Fibroblast of skin of left quadriceps (primary cell): ENCODE measurements around the gene LMF2.
A peak's percentile ranks its signal among the peaks of the same experiment; 100 is the strongest.

ENCODE experiments used
- DNase-seq, 2 experiments: peaks; one replicate each; pipeline ENCODE4 v3.0.0-alpha.2; 2013; ENCODE audit warnings: low read depth in 2 of 2

Gene LMF2

GRCh38 chr22:50503475-50504145, 3.9 kb downstream of the LMF2 start:
- DNase-seq, result no peak

GRCh38 chr22:50502628-50503474, 4.7 kb downstream of the LMF2 start:
- no peak for DNase-seq

GRCh38 chr22:50502096-50502495, 5.4 kb downstream of the LMF2 start:
- no peak for DNase-seq

GRCh38 chr22:50500452-50500851, 7.0 kb downstream of the LMF2 start:
- no peak for DNase-seq

- DNase-seq, result peak; percentile 18 to 19
These were observed 9.1 kb downstream of the LMF2 start for GRCh38 chr22:50498322-50498890.

- DNase-seq, result no peak
These were observed 10.4 kb downstream of the LMF2 start for GRCh38 chr22:50497093-50497492.

- DNase-seq, result no peak
These were observed 16.8 kb downstream of the LMF2 start for GRCh38 chr22:50490531-50491308.

GRCh38 chr22:50489363-50490243, 17.9 kb downstream of the LMF2 start:
- no peak for DNase-seq

GRCh38 chr22:50488886-50489285, 18.6 kb downstream of the LMF2 start:
- DNase-seq, result no peak

- DNase-seq, result no peak
These were observed 19.4 kb downstream of the LMF2 start for GRCh38 chr22:50488006-50488677.

- DNase-seq, result no peak
These were observed 20.1 kb downstream of the LMF2 start for GRCh38 chr22:50487290-50488005.

GRCh38 chr22:50486561-50487289, 20.8 kb downstream of the LMF2 start, which contains the start of gene MIOX:
MIOX (plus strand) TSS chr22:50486859; CDS start chr22:50486898, 39 bp downstream.
- DNase-seq, result no peak

GRCh38 chr22:50485221-50486131, 22.0 kb downstream of the LMF2 start:
- DNase-seq, result no peak

GRCh38 chr22:50483977-50484853, 23.3 kb downstream of the LMF2 start:
- no peak for DNase-seq

- DNase-seq, result no peak
These were observed 23.9 kb downstream of the LMF2 start for GRCh38 chr22:50483556-50483955.

GRCh38 chr22:50483106-50483505, 24.4 kb downstream of the LMF2 start:
- DNase-seq, result no peak
